ENCODE results near the gene CDC42SE1. TPM values are rescaled to one million over a fixed set of nuclear protein-coding genes. Genes with fewer than 3 reads are reported as not detected.

Gene CDC42SE1
- total RNA-seq, 4 donors from 2014 or later: 41.1 to 58.2 (median 49.6) TPM

DNA sequence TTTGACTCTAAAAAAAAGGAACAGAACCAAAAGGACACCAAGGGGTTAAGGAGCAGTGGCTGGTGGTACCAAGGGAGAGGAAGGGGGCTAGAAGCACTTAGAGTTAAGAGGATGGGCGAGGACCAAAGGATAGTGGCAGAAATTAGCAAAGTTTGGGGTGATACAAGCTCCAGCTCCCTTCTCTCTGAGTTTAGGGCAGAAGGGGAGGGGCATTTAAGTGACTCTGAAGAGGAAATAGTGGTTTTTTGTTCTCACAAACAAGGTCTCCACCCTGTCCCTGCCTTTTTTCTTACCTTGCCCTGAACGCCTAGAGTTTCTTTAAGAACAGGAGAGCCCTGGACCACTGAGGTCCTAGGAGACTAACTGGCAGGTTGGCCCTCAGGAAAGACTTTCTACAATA, 3.3 kb downstream of the CDC42SE1 start:
- 44% methylated on average over 2 of the region's 2 CpGs for WGBS
- peaks cover 35 to 51% (median 47%) of the 10 kb centered on the region in 4 donors for H3K4me1 ChIP-seq
- H3K4me3 ChIP-seq: peak overlapping the region in 2 of 4 donors; percentile 2 to 6
- no peaks in the 10 kb centered on the region for H3K27me3 ChIP-seq
- H3K36me3 ChIP-seq: peaks cover 40 to 54% (median 52%) of the 10 kb centered on the region in 4 donors
- intact Hi-C loops (cut with DNase I): loop anchor here (5.0 kb wide), 1 partner anchor 34 kb away; no protein-coding TSS in a partner anchor
- TF ChIP-seq POLR2AphosphoS5 (IDR thresholded peaks at IDR 0.05) (no peak), POLR2A (IDR thresholded peaks at IDR 0.05; ENCODE audit: low read depth) (no peak), EP300 (IDR thresholded peaks at IDR 0.05) (no peak)
- TF ChIP-seq, protein P1, sequence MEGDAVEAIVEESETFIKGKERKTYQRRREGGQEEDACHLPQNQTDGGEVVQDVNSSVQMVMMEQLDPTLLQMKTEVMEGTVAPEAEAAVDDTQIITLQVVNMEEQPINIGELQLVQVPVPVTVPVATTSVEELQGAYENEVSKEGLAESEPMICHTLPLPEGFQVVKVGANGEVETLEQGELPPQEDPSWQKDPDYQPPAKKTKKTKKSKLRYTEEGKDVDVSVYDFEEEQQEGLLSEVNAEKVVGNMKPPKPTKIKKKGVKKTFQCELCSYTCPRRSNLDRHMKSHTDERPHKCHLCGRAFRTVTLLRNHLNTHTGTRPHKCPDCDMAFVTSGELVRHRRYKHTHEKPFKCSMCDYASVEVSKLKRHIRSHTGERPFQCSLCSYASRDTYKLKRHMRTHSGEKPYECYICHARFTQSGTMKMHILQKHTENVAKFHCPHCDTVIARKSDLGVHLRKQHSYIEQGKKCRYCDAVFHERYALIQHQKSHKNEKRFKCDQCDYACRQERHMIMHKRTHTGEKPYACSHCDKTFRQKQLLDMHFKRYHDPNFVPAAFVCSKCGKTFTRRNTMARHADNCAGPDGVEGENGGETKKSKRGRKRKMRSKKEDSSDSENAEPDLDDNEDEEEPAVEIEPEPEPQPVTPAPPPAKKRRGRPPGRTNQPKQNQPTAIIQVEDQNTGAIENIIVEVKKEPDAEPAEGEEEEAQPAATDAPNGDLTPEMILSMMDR (IDR thresholded peaks at IDR 0.05): no peak
- no peaks in the 10 kb centered on the region for H3K9me3 ChIP-seq
- DNase-seq (ENCODE audit: extremely low spot score): no peak
- peak overlapping the region; percentile 50 to 95 (median 91) for H3K27ac ChIP-seq (replicated peaks in 1 of 4)

DNA sequence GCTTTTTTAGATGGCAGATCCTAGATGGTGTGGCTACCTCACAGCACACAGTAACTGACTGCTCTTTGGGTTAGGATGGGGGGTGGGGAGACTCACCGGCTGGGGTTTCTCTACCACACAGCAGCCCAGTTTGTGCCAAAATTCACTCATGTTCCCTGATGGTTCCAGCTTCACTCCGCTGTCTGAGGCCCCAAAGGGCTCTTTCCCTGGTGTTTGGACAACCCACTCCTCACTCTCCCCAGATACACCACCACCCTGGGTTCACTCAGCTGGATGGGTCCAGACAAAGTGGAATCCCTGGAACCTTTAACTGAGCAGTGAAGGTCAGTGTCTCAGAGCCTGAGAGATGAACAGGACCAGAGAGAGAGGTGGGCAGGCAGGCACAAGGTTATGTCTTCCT, 3.8 kb downstream of the CDC42SE1 start:
- DNase-seq (ENCODE audit: extremely low spot score): no peak
- peaks cover 35 to 47% (median 44%) of the 10 kb centered on the region in 4 donors for H3K4me1 ChIP-seq
- no peak overlapping the region for H3K4me3 ChIP-seq
- peaks cover 40 to 54% (median 52%) of the 10 kb centered on the region in 4 donors for H3K36me3 ChIP-seq
- no peak for TF ChIP-seq POLR2AphosphoS5 (IDR thresholded peaks at IDR 0.05)
- no peaks in the 10 kb centered on the region for H3K9me3 ChIP-seq
- 100% methylated on average over 1 of the region's 2 CpGs for WGBS
- intact Hi-C loops (cut with DNase I): loop anchor here (5.0 kb wide), 1 partner anchor 33 kb away; no protein-coding TSS in a partner anchor
- peak overlapping the region; percentile 50 to 95 (median 91) for H3K27ac ChIP-seq (replicated peaks in 1 of 4)
- H3K27me3 ChIP-seq: no peaks in the 10 kb centered on the region

DNA sequence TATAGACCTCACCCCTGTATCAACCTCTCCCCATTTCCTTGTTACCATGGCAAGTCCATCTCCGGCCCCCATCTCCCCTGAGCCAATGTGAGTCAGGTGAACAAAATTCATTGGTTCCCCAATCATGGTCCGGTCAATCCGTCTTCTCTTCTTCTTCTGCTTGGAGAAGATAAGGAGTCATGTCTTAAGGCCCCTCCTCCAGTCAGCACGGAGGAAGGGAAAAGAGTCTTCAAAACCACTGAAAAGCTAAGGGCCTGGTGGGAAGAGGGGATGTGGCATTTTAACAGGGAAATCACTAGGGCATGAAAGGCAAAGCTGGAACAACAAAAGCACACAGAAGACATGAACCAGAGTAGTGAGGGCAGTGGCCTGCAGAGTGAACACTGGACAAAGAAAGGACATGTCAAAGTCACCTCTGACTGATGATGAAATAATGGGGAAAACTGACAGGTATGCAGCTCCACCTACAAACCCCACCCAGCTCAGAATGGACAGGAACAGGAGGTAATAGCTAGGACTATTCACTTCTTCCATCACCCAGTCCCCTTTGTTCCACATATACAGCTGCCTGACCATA, 4.4 kb downstream of the CDC42SE1 start:
- Histone ChIP-seq H3K4me1 (peaks cover 35 to 42% (median 40%) of the 10 kb centered on the region in 4 donors), H3K27me3 (no peaks in the 10 kb centered on the region), H3K4me3 (no peak overlapping the region), H3K9me3 (no peaks in the 10 kb centered on the region), H3K27ac (replicated peaks in 1 of 4) (peak overlapping the region; percentile 50 to 95 (median 91)), H3K36me3 (peaks cover 40 to 54% (median 52%) of the 10 kb centered on the region in 4 donors)
- WGBS: 88% methylated on average over 4 of the region's 4 CpGs
- no peak for DNase-seq (ENCODE audit: extremely low spot score)
- no peak for TF ChIP-seq POLR2A (IDR thresholded peaks at IDR 0.05; ENCODE audit: low read depth)
- no peak for TF ChIP-seq POLR2AphosphoS5 (IDR thresholded peaks at IDR 0.05)
- intact Hi-C loops (cut with DNase I): loop anchor here (5.0 kb wide), 1 partner anchor 33 kb away; no protein-coding TSS in a partner anchor

DNA sequence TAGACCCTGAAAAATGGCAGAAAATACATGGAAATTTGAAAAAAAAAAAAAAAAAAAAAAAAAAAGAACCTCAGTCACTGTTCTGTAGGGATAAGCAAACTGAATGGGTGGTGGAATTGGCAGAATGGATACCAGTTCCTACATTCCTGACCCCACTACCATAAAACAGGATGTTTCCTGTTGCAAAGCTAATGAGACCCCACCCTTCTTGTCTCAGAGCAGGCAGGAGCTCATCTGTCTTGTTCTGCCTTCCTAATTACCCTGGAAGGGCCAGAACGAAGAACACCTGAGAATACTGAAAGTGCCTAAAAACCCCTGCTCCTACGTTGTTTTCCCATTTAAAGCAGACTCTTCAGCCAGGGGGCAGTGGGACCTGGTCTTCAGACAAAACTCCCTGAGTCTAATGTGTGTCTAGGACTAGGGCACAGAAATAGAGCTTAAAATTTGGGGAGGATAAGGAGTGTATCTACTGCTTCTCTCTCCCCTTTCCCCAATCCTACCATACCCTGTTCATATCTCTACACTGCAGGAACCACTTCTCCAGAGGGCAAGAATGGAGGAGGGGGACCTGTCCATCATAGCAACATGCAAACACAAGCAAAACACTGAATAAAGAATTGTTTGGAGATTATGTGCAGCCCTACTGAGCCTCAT, 7.9 kb downstream of the CDC42SE1 start:
- 68% methylated on average over 2 of the region's 2 CpGs for WGBS
- H3K27ac ChIP-seq (replicated peaks in 1 of 4): no peak overlapping the region
- TF ChIP-seq, protein P1 (IDR thresholded peaks at IDR 0.05): no peak
- TF ChIP-seq EP300 (IDR thresholded peaks at IDR 0.05) (no peak), POLR2A (IDR thresholded peaks at IDR 0.05; ENCODE audit: low read depth) (no peak)
- H3K36me3 ChIP-seq: peaks cover 40 to 52% (median 49%) of the 10 kb centered on the region in 4 donors
- no peaks in the 10 kb centered on the region for H3K9me3 ChIP-seq
- H3K27me3 ChIP-seq: no peaks in the 10 kb centered on the region
- no peak overlapping the region for H3K4me3 ChIP-seq
- peaks cover 30 to 47% (median 41%) of the 10 kb centered on the region in 4 donors for H3K4me1 ChIP-seq
- no peak for DNase-seq (ENCODE audit: extremely low spot score)
- intact Hi-C loops (cut with DNase I): no loop called here

DNA sequence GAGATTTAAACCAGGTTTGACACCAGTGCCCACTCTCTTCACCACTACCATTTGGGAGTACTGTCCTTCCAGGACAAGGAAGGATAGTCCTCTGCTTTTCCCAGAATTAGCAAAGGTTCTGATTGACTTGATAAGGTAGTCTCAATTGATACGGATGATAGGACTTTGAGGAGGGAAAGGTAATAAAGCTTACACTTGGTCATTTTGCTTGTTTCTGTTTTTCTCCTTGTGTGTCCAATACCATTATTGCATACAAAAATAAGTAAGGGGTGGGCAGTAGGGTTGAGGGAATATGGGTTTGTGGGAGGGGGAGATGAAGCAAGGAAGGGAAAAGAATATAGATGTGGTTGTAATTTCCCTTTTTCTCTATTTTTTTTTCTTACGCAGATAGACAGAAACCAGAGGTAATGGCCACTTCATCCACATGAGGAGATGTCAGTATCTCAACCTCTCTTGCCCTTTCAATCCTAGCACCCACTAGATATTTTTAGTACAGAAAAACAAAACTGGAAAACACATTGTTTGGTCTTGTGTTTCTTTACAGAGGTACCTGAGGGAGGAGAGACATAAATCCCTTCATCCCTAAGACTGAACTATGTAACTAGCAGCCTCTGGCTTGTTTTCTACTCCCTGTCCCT, 9.3 kb downstream of the CDC42SE1 start:
- Histone ChIP-seq H3K36me3 (peaks cover 30 to 39% (median 38%) of the 10 kb centered on the region in 4 donors), H3K4me1 (peaks cover 20 to 33% (median 29%) of the 10 kb centered on the region in 4 donors)
- DNase-seq (ENCODE audit: extremely low spot score): no peak

More for the DNA sequence above, 9.3 kb downstream of the CDC42SE1 start:
- no peaks in the 10 kb centered on the region for H3K27me3 ChIP-seq
- TF ChIP-seq EP300 (IDR thresholded peaks at IDR 0.05) (no peak), POLR2A (IDR thresholded peaks at IDR 0.05; ENCODE audit: low read depth) (no peak), POLR2AphosphoS5 (IDR thresholded peaks at IDR 0.05) (no peak)
- TF ChIP-seq, protein P1 (IDR thresholded peaks at IDR 0.05): no peak
- no peak overlapping the region for H3K27ac ChIP-seq (replicated peaks in 1 of 4)
- no peaks in the 10 kb centered on the region for H3K9me3 ChIP-seq
- no peak overlapping the region for H3K4me3 ChIP-seq
- WGBS: 88% methylated on average over 2 of the region's 2 CpGs
- intact Hi-C loops (cut with DNase I): no loop called here

Data from esophagus muscularis mucosa (tissue), 4 donors.